ENCODE measurements around the gene PLRG1. TPM values are rescaled to one million over a fixed set of nuclear protein-coding genes. Genes with fewer than 3 reads are reported as not detected.

The PLRG1 gene
- polyA plus RNA-seq, 1 donor from 2014 or later: 133 TPM

- H4K20me1 ChIP-seq (ENCODE audit: insufficient read depth): no peaks in the 10 kb centered on the region
- H3F3A ChIP-seq (ENCODE audit: insufficient read depth, low read length, poor library complexity, severe bottlenecking): no peaks in the 10 kb centered on the region
- no peak overlapping the region for H3K4me3 ChIP-seq (ENCODE audit: low read length)
- H3K4me2 ChIP-seq (ENCODE audit: low read length): no peak overlapping the region
- TF ChIP-seq EP300 (conservative IDR thresholded peaks at IDR 0.05; ENCODE audit: poor library complexity, severe bottlenecking) (no peak), REST (IDR thresholded peaks at IDR 0.05; ENCODE audit: borderline replicate concordance) (no peak), SMC3 (conservative IDR thresholded peaks at IDR 0.05; ENCODE audit: poor library complexity) (no peak), EZH2 (IDR thresholded peaks at IDR 0.05; ENCODE audit: borderline replicate concordance, insufficient read depth, low read length, poor library complexity, severe bottlenecking) (no peak), MXI1 (conservative IDR thresholded peaks at IDR 0.05; ENCODE audit: poor library complexity, severe bottlenecking) (no peak), RAD21 (conservative IDR thresholded peaks at IDR 0.05) (no peak), POLR2AphosphoS5 (IDR thresholded peaks at IDR 0.05) (no peak), TAF1 (IDR thresholded peaks at IDR 0.05; ENCODE audit: low read depth) (no peak), CTCF (IDR thresholded peaks at IDR 0.05; ENCODE audit: poor library complexity, severe bottlenecking) (no peak)
- H3K9me2 ChIP-seq (ENCODE audit: insufficient read depth, low read length): no peaks in the 10 kb centered on the region
- no peaks in the 10 kb centered on the region for H3K36me3 ChIP-seq (ENCODE audit: insufficient read depth, low read length)
- no peaks in the 10 kb centered on the region for H3K79me2 ChIP-seq (replicated peaks; ENCODE audit: insufficient read depth, low read length)
- no peak overlapping the region for H3K27ac ChIP-seq (ENCODE audit: low read length)
- no peaks in the 10 kb centered on the region for H3K27me3 ChIP-seq (ENCODE audit: insufficient read depth, low read depth, low read length)
- no peak overlapping the region for H3K9ac ChIP-seq (ENCODE audit: low read length)
- no peaks in the 10 kb centered on the region for H3K9me3 ChIP-seq (ENCODE audit: low read length)
- no peak overlapping the region for H2AFZ ChIP-seq (ENCODE audit: low read depth, low read length)
These were observed 14.1 kb upstream of the PLRG1 start for GRCh38 chr4:154564311-154564710.

- Histone ChIP-seq H4K20me1 (ENCODE audit: insufficient read depth) (no peaks in the 10 kb centered on the region), H3K27ac (ENCODE audit: low read length) (no peak within 1 kb of the TSS), H3K4me2 (ENCODE audit: low read length) (no peak within 1 kb of the TSS), H3K9me2 (ENCODE audit: insufficient read depth, low read length) (no peaks in the 10 kb centered on the region), H3K27me3 (ENCODE audit: insufficient read depth, low read depth, low read length) (no peaks in the 10 kb centered on the region), H3K79me2 (replicated peaks; ENCODE audit: insufficient read depth, low read length) (no peaks in the 10 kb centered on the region), H3K9ac (ENCODE audit: low read length) (no peak within 1 kb of the TSS), H3K9me3 (ENCODE audit: low read length) (no peaks in the 10 kb centered on the region), H3K4me3 (ENCODE audit: low read length) (no peak within 1 kb of the TSS), H2AFZ (ENCODE audit: low read depth, low read length) (no peak within 1 kb of the TSS), H3K36me3 (ENCODE audit: insufficient read depth, low read length) (no peaks in the 10 kb centered on the region), H3F3A (ENCODE audit: insufficient read depth, low read length, poor library complexity, severe bottlenecking) (no peaks in the 10 kb centered on the region)
- TF ChIP-seq EZH2 (IDR thresholded peaks at IDR 0.05; ENCODE audit: borderline replicate concordance, insufficient read depth, low read length, poor library complexity, severe bottlenecking): no peak
- no peak for TF ChIP-seq MXI1 (conservative IDR thresholded peaks at IDR 0.05; ENCODE audit: poor library complexity, severe bottlenecking)
- no peak for TF ChIP-seq EP300 (conservative IDR thresholded peaks at IDR 0.05; ENCODE audit: poor library complexity, severe bottlenecking)
- no peak for TF ChIP-seq CTCF (IDR thresholded peaks at IDR 0.05; ENCODE audit: poor library complexity, severe bottlenecking)
- TF ChIP-seq POLR2AphosphoS5 (IDR thresholded peaks at IDR 0.05): no peak
- no peak for TF ChIP-seq RAD21 (conservative IDR thresholded peaks at IDR 0.05)
- no peak for TF ChIP-seq TAF1 (IDR thresholded peaks at IDR 0.05; ENCODE audit: low read depth)
- no peak for TF ChIP-seq REST (IDR thresholded peaks at IDR 0.05; ENCODE audit: borderline replicate concordance)
- TF ChIP-seq SMC3 (conservative IDR thresholded peaks at IDR 0.05; ENCODE audit: poor library complexity): no peak
These were observed 12.6 kb upstream of the PLRG1 start, which contains the start of gene FGB for GRCh38 chr4:154562697-154563254. TSS of gene FGB (plus strand) at chr4:154563011. CDS start at chr4:154563019, 8 bp downstream.

Data from neural cell (in vitro differentiated cells).